HT1080 (cell line): ENCODE data around the gene SORBS2. TPM values are rescaled to one million over a fixed set of nuclear protein-coding genes. Genes with fewer than 3 reads are reported as not detected.
"Not testable (repeated sequence)": the region's sequence is repeated elsewhere in the genome, so short reads cannot be mapped to it uniquely, and the experiment has no call there.

ENCODE experiments used
- DNase-seq: peaks from one replicate; pipeline ENCODE4 v3.0.0-alpha.2; 2015; ENCODE audit warnings: low read depth
- polyA plus RNA-seq, 2 experiments: library from polyadenylated mRNA; depleted of rRNA; stranded (reverse); fragments of >200 nt; gene quantifications; 2 replicates each; pipeline ENCODE4 v1.2.3, GENCODE V29; 2015
- total RNA-seq: library from RNA; depleted of rRNA; stranded (reverse); fragments of >200 nt; shearing (Covaris generic); gene quantifications from 2 replicates; pipeline ENCODE4 v1.2.3, GENCODE V29; 2014; rRNA removed

The SORBS2 gene
- 9.3 and 14.6 TPM in 2 replicates for total RNA-seq
- polyA plus RNA-seq (2015; cell fraction: cytosol; rRNA removed), result 30.9 and 36.6 TPM in 2 replicates
- polyA plus RNA-seq (2015; cell fraction: nucleus; rRNA removed), result 74.0 and 79.3 TPM in 2 replicates

- DNase-seq, result peak; percentile 49
Measured at GRCh38 chr4:185811509-185812364, at the start of gene SORBS2. Gene SORBS2 (minus strand): TSS chr4:185812194. CDS start chr4:185690571, 121,623 bp downstream.

- no peak for DNase-seq
Measured at GRCh38 chr4:185859111-185859510, 47.1 kb upstream of the SORBS2 start.

- not testable (repeated sequence) for DNase-seq
Measured at GRCh38 chr4:185857561-185857960, 45.6 kb upstream of the SORBS2 start.

GRCh38 chr4:185853841-185854240 is 41.8 kb upstream of the SORBS2 start:
- DNase-seq, result peak; percentile 40

GRCh38 chr4:185852961-185853360 is 41.0 kb upstream of the SORBS2 start:
- DNase-seq, result no peak

- no peak for DNase-seq
Measured at GRCh38 chr4:185849664-185850550, 37.9 kb upstream of the SORBS2 start.

- peak; percentile 86 for DNase-seq
Measured at GRCh38 chr4:185847352-185848097, 35.5 kb upstream of the SORBS2 start.

- DNase-seq, result no peak
Measured at GRCh38 chr4:185846505-185847150, 34.6 kb upstream of the SORBS2 start.

GRCh38 chr4:185845966-185846365 is 34.0 kb upstream of the SORBS2 start:
- no peak for DNase-seq

- no peak for DNase-seq
Measured at GRCh38 chr4:185841451-185841850, 29.5 kb upstream of the SORBS2 start.

GRCh38 chr4:185840953-185841352 is 29.0 kb upstream of the SORBS2 start:
- DNase-seq, result no peak

- no peak for DNase-seq
Measured at GRCh38 chr4:185840201-185840600, 28.2 kb upstream of the SORBS2 start.

- no peak for DNase-seq
Measured at GRCh38 chr4:185839770-185840169, 27.8 kb upstream of the SORBS2 start.

GRCh38 chr4:185839194-185839712 is 27.3 kb upstream of the SORBS2 start:
- DNase-seq, result peak; percentile 98

- DNase-seq, result no peak
Measured at GRCh38 chr4:185838514-185839193, 26.7 kb upstream of the SORBS2 start.

- DNase-seq, result no peak
Measured at GRCh38 chr4:185838104-185838452, 26.1 kb upstream of the SORBS2 start.

GRCh38 chr4:185837415-185838103 is 25.6 kb upstream of the SORBS2 start:
- no peak for DNase-seq

- DNase-seq, result no peak
Measured at GRCh38 chr4:185836241-185837084, 24.5 kb upstream of the SORBS2 start.
